ENCODE measurements around the gene LBH.

- no peak for TF ChIP-seq POLR2A (IDR thresholded peaks at IDR 0.05; ENCODE audit: borderline replicate concordance, extremely low read depth, insufficient read depth, insufficient read length)
- no peak for TF ChIP-seq EZH2 (IDR thresholded peaks at IDR 0.05)
- no peak for TF ChIP-seq CTCF (IDR thresholded peaks at IDR 0.05 in 2 of 3, conservative IDR thresholded peaks at IDR 0.05 in 1 of 3; ENCODE audit: borderline replicate concordance in 1 of 3, insufficient read depth in 1 of 3, low read depth in 2 of 3, low read length in 2 of 3)
- TF ChIP-seq, protein P1, sequence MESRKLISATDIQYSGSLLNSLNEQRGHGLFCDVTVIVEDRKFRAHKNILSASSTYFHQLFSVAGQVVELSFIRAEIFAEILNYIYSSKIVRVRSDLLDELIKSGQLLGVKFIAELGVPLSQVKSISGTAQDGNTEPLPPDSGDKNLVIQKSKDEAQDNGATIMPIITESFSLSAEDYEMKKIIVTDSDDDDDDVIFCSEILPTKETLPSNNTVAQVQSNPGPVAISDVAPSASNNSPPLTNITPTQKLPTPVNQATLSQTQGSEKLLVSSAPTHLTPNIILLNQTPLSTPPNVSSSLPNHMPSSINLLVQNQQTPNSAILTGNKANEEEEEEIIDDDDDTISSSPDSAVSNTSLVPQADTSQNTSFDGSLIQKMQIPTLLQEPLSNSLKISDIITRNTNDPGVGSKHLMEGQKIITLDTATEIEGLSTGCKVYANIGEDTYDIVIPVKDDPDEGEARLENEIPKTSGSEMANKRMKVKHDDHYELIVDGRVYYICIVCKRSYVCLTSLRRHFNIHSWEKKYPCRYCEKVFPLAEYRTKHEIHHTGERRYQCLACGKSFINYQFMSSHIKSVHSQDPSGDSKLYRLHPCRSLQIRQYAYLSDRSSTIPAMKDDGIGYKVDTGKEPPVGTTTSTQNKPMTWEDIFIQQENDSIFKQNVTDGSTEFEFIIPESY (IDR thresholded peaks at IDR 0.05; ENCODE audit: extremely low read depth, insufficient replicate concordance, low read length): no peak
- no peak for TF ChIP-seq POLR2AphosphoS5 (IDR thresholded peaks at IDR 0.05; ENCODE audit: low read depth, low read length)
- TF ChIP-seq SIN3A (IDR thresholded peaks at IDR 0.05; ENCODE audit: low read depth): no peak
- TF ChIP-seq ZFX (IDR thresholded peaks at IDR 0.05): no peak
- TF ChIP-seq CEBPB (IDR thresholded peaks at IDR 0.05; ENCODE audit: low read depth): no peak
- TF ChIP-seq YY1 (IDR thresholded peaks at IDR 0.05; ENCODE audit: extremely low read depth, insufficient replicate concordance, low read depth, low read length): no peak
- no peak for TF ChIP-seq SP1 (IDR thresholded peaks at IDR 0.05; ENCODE audit: low read depth)
- TF ChIP-seq EZH2phosphoT487 (IDR thresholded peaks at IDR 0.05; ENCODE audit: borderline replicate concordance): no peak
- no peak for TF ChIP-seq JUND (IDR thresholded peaks at IDR 0.05)
- TF ChIP-seq ZNF274 (IDR thresholded peaks at IDR 0.05; ENCODE audit: low read depth, low read length): no peak
- TF ChIP-seq MAX (IDR thresholded peaks at IDR 0.05): no peak
These were observed 9.3 kb upstream of the LBH start for GRCh38 chr2:30222031-30222430.
